Fibroblast of pulmonary artery (primary cell): ENCODE data around the gene TMPRSS13.

ENCODE experiments used
- DNase-seq: peaks from one replicate; pipeline ENCODE4 v3.0.0-alpha.2; 2010; ENCODE audit warnings: low read depth
- H3K4me3 ChIP-seq: replicated peaks from 2 replicates; pipeline ENCODE4 v1.5.1; 2011; ENCODE audit warnings: low read depth, mild to moderate bottlenecking, control low read depth, low read length, moderate library complexity
- CTCF ChIP-seq: IDR thresholded peaks from 2 replicates; pipeline ENCODE4 v1.5.1; 2011; ENCODE audit warnings: mild to moderate bottlenecking, control low read depth, low read length, inconsistent platforms; ENCODE audit errors: missing control alignments

The TMPRSS13 gene

GRCh38 chr11:117879516-117880480 lies 49.4 kb downstream of the TMPRSS13 start:
- no peak for TF ChIP-seq CTCF
- H3K4me3 ChIP-seq, result no peak overlapping the region
- no peak for DNase-seq

GRCh38 chr11:117878939-117879475 lies 50.2 kb downstream of the TMPRSS13 start:
- H3K4me3 ChIP-seq, result no peak overlapping the region
- TF ChIP-seq CTCF, result no peak
- DNase-seq, result no peak

GRCh38 chr11:117878314-117878938 lies 50.8 kb downstream of the TMPRSS13 start:
- TF ChIP-seq CTCF, result no peak
- DNase-seq, result no peak
- H3K4me3 ChIP-seq, result no peak overlapping the region

GRCh38 chr11:117877120-117877784 lies 52.0 kb downstream of the TMPRSS13 start:
- DNase-seq, result no peak
- TF ChIP-seq CTCF, result no peak
- H3K4me3 ChIP-seq, result no peak overlapping the region

GRCh38 chr11:117876341-117877119 lies 52.7 kb downstream of the TMPRSS13 start, which contains the start of gene FXYD6:
Gene FXYD6, minus strand, starts transcription at chr11:117876658. Its CDS starts 33,882 bp downstream, at chr11:117842776.
- no peak for DNase-seq
- H3K4me3 ChIP-seq, result no peak within 1 kb of the TSS

More at GRCh38 chr11:117876341-117877119, 52.7 kb downstream of the TMPRSS13 start, which contains the start of gene FXYD6:
- TF ChIP-seq CTCF, result no peak
